Fibroblast of skin of abdomen (primary cell): ENCODE data around the gene HCK.
A peak's percentile ranks its signal among the peaks of the same experiment; 100 is the strongest.

Source experiments
- DNase-seq: peaks from one replicate; pipeline ENCODE4 v3.0.0-alpha.2; 2013

Gene HCK

GRCh38 chr20:32130965-32131364 lies 78.9 kb downstream of the HCK start:
- no peak for DNase-seq

GRCh38 chr20:32132911-32133549 lies 81.0 kb downstream of the HCK start:
- no peak for DNase-seq

GRCh38 chr20:32134026-32134425 lies 82.0 kb downstream of the HCK start:
- no peak for DNase-seq

- no peak for DNase-seq
These were observed 84.0 kb downstream of the HCK start for GRCh38 chr20:32135983-32136515.

GRCh38 chr20:32138921-32139320 lies 86.9 kb downstream of the HCK start:
- no peak for DNase-seq

- no peak for DNase-seq
These were observed 87.9 kb downstream of the HCK start for GRCh38 chr20:32139947-32140346.

GRCh38 chr20:32140603-32141002 lies 88.6 kb downstream of the HCK start:
- DNase-seq = no peak

GRCh38 chr20:32141465-32141980 lies 89.5 kb downstream of the HCK start:
- no peak for DNase-seq

- DNase-seq = no peak
These were observed 90.0 kb downstream of the HCK start for GRCh38 chr20:32142088-32142487.

- no peak for DNase-seq
These were observed 90.9 kb downstream of the HCK start for GRCh38 chr20:32142991-32143390.

- DNase-seq = no peak
These were observed 93.0 kb downstream of the HCK start for GRCh38 chr20:32144898-32145662.

- DNase-seq = peak; percentile 14
These were observed 97.6 kb downstream of the HCK start for GRCh38 chr20:32149566-32150170.

- no peak for DNase-seq
These were observed 98.3 kb downstream of the HCK start for GRCh38 chr20:32150291-32150848.
